ENCODE data around the gene SYCP1.
"Not testable (repeated sequence)": the region's sequence is repeated elsewhere in the genome, so short reads cannot be mapped to it uniquely, and the experiment has no call there.

The SYCP1 gene, protein sequence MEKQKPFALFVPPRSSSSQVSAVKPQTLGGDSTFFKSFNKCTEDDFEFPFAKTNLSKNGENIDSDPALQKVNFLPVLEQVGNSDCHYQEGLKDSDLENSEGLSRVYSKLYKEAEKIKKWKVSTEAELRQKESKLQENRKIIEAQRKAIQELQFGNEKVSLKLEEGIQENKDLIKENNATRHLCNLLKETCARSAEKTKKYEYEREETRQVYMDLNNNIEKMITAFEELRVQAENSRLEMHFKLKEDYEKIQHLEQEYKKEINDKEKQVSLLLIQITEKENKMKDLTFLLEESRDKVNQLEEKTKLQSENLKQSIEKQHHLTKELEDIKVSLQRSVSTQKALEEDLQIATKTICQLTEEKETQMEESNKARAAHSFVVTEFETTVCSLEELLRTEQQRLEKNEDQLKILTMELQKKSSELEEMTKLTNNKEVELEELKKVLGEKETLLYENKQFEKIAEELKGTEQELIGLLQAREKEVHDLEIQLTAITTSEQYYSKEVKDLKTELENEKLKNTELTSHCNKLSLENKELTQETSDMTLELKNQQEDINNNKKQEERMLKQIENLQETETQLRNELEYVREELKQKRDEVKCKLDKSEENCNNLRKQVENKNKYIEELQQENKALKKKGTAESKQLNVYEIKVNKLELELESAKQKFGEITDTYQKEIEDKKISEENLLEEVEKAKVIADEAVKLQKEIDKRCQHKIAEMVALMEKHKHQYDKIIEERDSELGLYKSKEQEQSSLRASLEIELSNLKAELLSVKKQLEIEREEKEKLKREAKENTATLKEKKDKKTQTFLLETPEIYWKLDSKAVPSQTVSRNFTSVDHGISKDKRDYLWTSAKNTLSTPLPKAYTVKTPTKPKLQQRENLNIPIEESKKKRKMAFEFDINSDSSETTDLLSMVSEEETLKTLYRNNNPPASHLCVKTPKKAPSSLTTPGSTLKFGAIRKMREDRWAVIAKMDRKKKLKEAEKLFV

DNA sequence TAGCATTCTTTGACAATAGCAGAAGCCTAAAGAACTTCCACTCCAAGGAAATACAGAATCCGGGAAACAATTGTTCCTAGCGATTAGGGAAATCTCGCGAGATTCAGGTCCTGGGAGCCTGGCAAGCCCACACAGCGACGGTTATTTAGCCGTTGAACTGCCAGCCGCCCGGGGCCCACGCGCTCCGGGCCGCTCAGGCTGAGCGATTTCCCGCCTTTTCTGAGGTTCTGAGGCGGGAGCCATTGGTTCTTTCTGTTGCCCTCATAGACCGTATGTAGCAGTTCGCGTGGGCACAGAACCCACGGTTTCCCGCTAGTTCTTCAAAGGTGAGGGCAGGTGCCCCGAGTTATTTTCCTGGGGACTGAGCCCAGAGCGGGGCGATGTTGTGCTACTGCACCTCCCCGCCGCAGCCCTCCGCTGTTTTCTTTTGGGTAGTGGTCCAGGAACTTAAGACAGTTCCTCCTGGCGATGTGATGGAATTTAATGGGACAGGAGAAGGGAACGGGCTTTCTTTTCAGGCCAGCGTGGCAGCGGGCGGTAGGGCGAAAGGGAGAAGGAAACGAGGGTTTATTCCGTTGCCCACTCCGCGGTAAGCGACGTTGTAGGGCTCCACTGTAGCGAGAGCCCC lies at the start of gene SYCP1:
Gene SYCP1, plus strand, starts transcription at position 171 of the 628 bp plus-strand sequence. CDS start 602 bp downstream, outside the sequence.
- DNase-seq: no peak

DNA sequence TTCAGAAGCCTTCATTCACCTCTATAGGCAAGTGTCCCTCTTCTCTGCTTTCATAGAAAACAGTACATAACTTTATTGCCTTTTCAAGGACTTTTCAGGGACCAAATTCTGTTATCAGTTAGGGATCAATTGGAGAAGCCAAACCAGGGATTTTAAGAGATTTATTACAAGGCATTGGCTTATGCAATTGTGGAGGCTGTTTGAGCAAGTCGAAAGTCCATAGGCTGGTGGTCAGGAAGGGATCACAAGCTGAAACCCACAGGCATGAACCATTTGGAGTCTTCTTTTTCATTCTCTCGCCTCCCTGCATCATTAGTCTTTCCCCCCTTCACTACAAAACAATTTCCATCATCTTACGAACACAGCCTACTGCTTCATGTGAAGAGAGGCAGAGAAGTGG lies 34.8 kb upstream of the SYCP1 start:
- DNase-seq: no peak

DNA sequence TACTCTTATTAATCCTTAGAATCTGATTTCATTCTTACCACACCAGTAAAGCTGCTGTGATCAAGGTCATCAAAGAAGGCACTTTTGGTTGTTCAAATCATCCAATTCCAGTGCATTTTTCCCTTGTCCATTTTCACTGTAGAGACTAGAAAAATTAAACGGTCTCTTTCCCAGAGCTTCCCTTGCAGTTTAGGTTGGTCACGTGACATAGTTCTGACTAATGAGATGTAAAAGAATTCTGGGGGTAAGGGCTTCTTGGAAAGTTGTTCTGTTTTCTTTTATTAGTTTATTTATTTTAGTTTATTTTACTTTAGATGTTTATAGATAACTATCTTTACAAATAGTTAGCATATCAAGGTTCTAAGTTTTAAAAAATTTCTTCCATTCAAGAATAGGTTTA lies 34.3 kb upstream of the SYCP1 start:
- DNase-seq: no peak

DNA sequence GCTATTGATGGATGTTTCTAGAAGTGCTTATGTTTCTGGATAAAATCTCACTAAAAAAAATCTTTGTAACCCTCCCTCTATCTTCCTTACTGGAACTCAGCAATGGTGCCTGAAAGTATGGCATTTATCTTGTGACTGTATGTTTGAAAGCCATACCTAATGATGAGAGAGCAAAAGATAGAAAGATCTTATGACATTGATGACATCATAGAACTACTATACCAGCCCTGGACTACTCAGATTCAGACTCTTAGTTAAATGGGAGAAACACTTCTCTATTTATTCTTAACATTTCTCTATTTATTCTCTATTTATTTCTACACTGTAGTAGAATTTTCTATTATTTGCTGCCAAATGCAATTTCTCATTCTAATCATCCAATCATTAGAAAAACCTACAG lies 32.7 kb upstream of the SYCP1 start:
- no peak for DNase-seq

DNA sequence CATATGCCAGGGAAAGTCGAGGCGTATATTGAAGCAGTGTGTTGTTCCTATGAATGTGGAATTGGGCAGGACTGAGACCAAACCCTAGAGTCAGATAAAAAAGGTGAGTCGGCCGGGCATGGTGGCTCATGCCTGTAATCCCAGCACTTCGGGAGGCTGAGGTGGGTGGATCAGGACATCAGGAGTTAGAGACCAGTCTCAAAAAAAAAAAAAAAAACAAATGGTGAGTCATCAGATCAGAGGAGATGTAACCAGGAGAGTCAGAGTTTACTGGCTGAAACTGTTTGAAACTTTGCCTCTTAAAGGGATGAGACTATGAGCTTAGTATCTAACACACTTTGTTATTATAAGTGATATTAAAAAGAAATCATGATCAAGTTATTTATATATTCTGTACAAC lies 26.4 kb upstream of the SYCP1 start:
- no peak for DNase-seq

DNA sequence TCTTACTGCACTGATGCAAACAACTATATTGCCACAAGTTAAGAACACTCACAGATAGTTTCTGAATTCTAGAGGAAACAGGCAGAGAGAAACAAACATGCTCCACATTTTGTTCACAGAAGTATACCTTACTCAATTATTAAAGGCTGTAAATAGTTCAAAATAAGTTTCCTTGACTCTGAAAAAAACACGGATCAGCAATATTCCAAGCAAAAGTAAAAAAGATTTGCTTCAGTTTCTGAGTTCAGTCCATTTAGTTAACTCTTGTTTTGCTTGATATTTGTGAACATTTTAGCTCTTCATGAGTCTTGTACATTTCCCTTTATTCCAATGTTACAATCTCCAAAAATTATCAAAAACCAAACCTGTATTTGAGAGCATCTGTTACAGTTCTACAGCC lies 24.6 kb upstream of the SYCP1 start:
- DNase-seq: not testable (repeated sequence)

DNA sequence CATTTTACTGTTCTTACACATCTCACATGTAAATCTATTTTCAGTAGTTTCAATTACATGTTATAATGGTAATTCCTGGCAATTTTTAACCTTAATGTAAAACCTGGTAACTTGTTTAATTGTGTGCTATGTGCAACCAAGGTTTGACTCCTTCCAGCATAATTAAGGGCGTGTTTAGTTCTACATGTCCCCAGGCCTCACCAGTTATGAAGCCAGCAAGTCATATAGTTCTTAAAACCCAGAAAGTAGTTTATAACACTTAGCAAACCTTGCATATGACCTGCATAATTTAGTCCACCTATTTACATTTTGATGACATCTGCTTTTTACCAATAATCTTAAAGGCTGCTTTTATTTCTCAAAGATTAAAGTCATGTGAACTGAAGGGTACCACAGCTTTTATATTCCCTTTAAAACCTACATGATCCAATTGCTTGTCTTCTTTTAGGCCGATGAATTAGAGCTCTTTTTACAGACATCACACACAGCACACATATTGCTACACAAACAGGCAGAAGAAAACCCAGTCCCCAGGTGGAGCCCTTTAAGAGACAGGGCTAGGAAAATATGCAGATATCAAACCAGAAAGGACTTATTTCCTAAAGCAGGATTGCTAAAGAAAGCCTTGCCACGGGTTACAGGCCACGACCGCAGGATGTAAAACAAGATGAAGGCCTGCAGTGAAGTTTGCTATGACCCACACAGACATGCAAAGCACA lies 23.2 kb upstream of the SYCP1 start:
- DNase-seq: no peak

DNA sequence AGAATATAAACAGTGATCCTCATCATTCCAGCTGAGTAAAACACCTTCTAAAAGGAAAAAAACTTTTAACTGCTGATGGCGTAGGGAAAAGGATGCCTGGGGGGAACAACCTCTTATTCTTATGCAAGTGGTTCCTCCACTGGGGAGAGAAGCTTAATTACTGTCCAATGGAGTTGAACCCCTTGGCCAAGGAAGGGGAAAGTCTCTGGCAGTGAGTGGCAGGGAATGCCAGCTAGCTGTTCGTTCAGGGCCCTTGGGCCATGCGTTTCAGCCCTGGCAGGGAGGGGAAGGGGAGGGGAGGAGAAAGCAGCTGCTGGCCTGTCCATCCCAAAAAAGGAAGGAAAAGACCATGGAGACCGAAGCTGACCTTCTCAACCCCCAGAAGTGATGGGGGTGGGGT lies 22.6 kb upstream of the SYCP1 start:
- DNase-seq: no peak

DNA sequence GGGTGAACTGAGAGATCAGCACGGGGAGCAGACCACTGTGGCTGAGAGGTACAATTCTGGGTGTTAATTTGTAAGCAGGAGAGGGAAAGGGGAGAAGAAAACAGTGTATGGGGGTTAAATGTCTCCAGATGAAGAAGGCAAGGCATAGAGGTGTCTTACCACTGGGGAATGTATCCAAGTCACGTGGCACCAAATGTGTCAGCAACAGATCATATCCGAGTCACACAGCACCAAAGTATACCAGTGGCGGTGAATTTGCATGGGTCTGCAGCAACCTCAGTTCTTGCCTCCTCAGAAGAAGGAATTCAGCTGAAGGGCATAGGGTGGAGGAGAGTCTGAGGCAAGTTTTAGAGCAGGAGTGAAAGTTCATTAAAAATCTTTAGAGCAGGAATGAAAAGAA lies 21.2 kb upstream of the SYCP1 start:
- DNase-seq: no peak

DNA sequence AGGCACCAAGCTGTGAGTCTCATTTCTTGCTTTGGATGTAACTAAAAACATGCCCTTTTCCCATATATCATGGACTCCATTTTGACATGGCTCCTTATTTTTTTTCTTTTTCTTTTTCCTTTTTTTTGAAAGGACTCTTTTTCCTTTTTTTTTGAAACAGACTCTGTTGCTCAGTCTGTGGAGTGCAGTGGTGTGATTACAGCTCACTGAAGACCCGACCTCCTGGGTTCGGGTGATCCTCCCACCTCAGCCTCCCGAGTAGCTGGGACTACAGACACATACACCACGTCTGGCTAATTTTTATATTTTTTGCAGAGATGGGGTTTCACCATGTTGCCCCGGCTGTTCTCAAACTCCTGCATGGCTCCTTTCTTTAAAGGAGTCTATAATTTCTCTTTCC lies 10.4 kb upstream of the SYCP1 start:
- no peak for DNase-seq

DNA sequence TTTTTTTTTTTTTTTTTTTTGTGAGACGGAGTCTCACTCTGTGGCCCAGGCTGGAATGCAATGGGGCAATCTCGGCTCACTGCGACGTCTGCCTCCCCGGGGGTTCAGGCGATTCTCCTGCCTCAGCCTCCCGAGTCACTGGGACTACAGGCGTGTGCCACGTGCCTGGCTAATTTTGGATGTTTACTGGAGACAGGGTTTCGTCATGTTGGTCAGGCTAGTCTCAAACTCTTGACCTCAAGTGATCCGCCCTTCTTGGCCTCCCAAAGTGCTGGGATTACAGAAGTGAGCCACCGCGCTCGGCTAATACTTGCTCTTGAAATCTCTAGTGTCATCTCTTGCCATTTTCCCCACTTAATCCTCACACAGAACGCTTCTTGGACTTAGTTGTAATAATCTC lies 1.1 kb upstream of the SYCP1 start:
- no peak for DNase-seq

DNA sequence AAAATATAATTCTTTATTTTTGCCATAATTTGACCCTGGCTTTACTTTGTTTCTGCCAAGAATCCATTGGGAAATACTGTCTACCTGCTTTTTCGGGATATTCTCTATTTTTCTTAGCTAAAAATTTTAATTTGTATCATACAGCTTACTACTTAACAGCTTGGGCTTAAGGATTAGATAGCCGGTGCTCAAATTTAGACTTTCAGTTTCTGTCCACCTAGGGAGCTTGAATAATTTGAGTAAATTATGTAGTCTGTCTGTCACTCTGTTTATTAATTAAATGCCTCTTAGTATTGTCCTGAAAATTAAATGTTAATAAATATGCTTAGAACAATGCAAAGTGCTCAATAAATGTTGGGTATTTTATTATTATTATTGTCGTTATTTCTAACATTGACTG lies 6.7 kb downstream of the SYCP1 start:
- no peak for DNase-seq

DNA sequence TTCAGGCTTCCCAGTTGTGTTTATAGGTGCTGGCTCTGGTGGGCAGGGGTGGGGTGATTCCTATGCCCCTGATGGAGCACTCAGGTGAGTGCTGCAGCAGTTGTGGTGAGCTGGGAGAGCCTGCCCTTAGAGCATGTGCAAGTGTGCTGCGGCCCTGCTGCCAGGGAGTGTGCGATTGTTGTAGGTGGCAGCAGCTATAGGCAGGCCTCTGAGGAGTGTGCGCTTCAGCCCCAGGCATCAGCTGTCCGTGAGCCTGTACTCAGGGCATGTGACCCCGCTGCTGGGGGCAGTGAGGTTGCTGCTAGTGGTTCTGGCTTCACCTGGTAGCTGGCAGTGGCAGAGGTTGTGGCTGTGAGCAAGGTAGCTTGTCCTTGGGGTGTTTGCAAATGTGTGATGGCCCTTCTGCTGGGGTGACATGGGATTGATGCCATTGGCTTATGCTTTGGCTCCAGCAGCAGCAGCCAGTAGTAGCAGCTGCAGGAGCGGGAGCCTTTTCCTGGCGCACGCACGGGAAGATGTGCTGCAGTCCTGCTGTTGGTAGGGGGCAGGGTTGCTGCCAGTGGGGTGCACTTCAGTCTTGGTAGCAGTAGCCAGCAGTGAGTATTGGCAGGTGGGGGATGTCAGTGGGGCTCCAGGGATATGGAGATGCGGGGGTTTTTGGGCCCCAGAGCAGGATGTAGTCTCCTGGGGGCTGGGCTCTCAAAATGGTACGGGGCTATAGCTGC lies 37.7 kb downstream of the SYCP1 start:
- DNase-seq: no peak

DNA sequence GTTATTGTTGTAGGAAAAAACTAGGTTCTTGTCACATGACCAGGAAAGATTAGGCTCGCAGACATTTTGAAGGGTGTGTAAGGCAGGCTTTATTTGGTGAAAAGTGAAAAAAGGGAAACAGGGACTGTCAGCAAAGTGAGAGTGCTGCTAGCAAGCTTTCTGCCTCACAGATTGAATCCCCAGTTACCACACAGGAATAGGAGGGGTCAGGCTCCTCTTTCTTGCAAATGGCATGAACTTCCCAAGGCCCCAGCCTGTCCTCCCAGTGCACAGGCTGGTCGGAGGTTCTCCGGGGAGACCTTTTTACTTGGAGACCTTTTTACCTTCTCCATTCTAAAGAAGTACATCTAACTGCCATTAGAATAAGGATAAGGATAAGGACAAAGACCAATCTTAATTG lies 42.1 kb downstream of the SYCP1 start:
- DNase-seq: no peak

DNA sequence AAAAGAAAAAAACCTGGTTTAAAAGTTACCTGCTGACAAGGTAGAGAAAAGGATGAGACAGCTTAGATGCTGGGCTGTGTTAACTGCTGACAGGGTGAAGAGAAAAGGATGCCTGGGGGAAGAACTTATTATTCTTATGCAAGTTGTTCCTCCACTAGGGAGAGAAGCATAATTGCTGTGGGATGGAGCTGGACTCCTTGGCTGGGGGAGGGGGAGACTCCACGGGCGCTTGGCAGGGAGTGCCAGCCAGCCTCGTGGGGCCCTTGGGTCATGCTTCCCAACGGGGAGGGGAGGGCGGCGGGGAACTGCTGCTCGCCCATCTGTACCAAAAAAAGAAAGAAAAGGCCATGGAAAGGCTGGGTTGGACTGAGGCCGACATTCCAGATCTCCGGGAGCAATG lies 47.2 kb downstream of the SYCP1 start:
- DNase-seq: no peak

DNA sequence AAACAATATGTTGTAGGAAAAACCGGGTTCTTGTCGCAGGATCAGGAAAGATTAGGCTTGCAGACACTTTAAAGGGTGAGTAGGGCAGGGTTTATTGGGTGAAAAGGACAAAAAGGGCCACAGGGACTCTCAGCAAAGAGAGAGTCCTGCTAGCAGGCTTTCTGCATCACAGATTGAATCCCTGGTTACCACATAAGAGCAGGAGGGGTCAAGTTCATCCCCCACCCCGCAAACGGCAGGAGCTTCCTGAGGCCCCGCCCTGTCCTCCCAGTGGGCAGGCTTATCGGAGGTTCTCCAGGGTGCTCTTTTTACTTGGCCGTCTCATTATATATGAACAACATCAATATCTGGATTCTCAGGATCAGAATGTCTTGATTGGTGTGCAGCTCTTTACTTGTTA lies 47.7 kb downstream of the SYCP1 start:
- DNase-seq: no peak

DNA sequence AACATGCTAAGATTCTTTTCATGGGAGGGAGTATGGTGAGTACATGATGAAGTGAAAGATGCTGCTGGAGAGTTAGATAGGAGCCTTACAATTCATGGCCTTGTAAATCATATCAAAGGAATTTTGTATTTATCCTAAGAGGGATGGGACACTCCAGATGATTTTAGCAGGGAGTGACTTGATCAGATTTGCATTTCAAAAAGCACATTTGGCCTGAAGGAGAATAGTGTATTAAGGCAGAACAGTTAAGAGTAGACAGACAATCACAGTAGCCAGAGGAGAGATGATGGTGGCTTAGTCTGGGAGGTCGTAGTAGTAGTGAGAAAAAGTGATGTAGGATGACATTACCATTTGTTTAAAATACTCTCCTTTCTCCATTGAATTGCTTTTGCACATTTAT lies 48.8 kb downstream of the SYCP1 start:
- DNase-seq: no peak

DNA sequence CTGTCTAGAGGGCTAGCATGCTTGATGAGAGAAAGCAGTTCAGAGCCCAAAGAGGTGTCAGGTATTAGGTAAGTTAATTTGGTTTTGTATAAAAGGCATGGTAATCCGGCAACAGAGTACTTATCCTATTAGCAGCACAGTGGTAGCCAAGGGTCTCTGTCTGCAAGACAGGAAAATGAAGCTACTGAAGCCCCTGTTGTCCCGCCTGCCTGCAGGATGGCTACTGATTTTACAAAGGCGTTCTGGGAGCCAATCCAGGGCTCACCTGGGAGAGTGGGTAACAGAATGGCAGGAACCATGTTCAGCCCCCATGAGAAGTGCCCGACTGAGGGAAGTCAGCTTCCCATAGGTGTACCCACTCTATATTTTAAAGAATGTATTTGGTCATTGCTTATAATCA lies 61.1 kb downstream of the SYCP1 start:
- DNase-seq: not testable (repeated sequence)

DNA sequence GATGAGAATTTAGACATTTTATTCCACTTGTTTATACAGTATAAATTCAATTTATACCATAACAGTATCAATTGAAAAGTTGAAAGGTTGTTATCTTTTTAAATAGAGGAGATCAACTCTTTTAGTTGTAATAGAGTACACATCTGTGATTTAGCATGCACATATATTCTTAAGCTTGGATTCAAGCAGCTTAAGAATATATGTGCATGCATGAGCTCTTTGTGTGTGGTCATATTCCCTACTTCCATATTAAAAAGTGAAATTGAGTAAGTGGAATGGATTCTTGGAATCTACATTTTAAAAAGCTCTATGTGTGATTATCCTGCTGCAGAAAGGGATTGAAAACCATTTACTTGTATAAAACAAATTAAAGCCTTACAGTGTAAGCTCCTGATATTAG lies 71.9 kb downstream of the SYCP1 start:
- no peak for DNase-seq

DNA sequence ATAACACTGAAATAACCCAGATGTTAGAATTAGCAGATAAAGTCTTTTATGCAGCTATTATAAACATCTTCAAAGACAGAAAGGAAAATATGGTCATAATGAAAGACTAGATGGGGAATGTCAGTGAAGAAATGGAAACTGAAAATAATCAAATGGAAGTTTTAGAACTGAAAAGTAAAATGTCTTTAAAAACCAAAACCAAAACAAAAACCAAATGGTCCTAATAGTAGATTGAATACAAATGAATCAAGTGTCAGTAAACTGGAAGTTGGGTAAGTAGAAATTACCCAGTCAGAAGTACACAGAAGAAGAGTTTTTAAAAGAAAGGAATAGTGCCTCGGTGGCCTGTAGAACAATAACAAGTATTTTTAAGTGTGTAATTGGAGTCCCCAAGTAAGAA lies 72.7 kb downstream of the SYCP1 start:
- DNase-seq: no peak

DNA sequence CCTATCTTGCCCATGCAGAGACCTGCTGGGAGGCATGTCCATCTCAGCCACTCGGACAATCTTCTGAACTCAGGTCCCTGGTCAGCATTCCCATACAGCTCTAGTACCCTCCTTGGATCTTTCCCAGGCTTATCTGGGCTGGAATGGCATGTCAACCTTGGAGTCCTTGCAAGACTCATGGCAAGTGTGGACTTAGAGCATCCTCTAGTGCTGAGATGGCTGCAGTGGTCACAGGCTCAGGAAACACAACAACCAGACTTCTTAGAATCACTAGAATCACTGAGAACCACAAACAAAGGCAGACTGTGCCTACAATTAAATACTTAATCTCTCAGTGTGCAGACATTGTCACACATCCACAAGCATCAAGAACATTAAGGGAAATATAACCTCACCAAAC lies 101.9 kb downstream of the SYCP1 start:
- no peak for DNase-seq

DNA sequence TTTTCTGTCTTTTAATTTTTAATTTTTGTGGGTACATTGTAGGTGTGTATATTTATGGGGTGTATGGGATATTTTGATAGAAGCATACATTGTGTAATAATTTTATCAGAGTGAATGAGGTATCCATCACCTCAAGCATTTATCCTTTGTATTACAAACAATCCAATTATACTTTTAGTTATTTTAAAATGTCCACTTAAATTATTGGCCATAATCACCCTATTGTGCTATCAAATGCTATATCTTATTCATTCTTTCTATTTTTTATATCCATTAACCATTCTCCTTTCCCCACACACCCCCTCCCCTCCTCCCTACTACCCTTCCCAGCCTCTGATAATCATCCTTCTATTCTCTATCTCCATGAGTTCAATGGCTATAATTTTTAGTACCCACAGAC lies 104.8 kb downstream of the SYCP1 start:
- no peak for DNase-seq

All from RPMI8226 (cell line).